Measurements from ENCODE around the gene CCDC77. TPM values are rescaled to one million over a fixed set of nuclear protein-coding genes. Genes with fewer than 3 reads are reported as not detected.

Gene CCDC77
- total RNA-seq, 1 experiment from 2014 or later, result 20.4 TPM

- no peak overlapping the region for H3K4me2 ChIP-seq
- no peak overlapping the region for H3K4me3 ChIP-seq
- DNase-seq, result no peak
- peaks cover 16% of the 10 kb centered on the region for H3K4me1 ChIP-seq (replicated peaks; ENCODE audit: insufficient read depth)
- no peaks in the 10 kb centered on the region for H3K36me3 ChIP-seq (ENCODE audit: low read depth)
- no peak overlapping the region for H2AFZ ChIP-seq
- no peaks in the 10 kb centered on the region for H3K79me2 ChIP-seq (ENCODE audit: low read depth)
- no TSS peak for BruUV-seq (replicated peaks)
- no peaks in the 10 kb centered on the region for H3K9me3 ChIP-seq (ENCODE audit: insufficient read depth, low read depth)
- peaks cover 9% of the 10 kb centered on the region; the same call in 1 of the 2 replicates for H3K27me3 ChIP-seq (ENCODE audit: insufficient read depth, low read depth)
- intact Hi-C loops (cut with micrococcal nuclease; ENCODE audit: unreplicated experiment), result no loop called here
- H3F3A ChIP-seq (ENCODE audit: insufficient read depth, low read depth), result peaks cover 18% of the 10 kb centered on the region
- no peak overlapping the region for H3K27ac ChIP-seq
- no peak for TF ChIP-seq EZH2 (IDR thresholded peaks at IDR 0.05; ENCODE audit: low read depth)
- TF ChIP-seq, protein P1, sequence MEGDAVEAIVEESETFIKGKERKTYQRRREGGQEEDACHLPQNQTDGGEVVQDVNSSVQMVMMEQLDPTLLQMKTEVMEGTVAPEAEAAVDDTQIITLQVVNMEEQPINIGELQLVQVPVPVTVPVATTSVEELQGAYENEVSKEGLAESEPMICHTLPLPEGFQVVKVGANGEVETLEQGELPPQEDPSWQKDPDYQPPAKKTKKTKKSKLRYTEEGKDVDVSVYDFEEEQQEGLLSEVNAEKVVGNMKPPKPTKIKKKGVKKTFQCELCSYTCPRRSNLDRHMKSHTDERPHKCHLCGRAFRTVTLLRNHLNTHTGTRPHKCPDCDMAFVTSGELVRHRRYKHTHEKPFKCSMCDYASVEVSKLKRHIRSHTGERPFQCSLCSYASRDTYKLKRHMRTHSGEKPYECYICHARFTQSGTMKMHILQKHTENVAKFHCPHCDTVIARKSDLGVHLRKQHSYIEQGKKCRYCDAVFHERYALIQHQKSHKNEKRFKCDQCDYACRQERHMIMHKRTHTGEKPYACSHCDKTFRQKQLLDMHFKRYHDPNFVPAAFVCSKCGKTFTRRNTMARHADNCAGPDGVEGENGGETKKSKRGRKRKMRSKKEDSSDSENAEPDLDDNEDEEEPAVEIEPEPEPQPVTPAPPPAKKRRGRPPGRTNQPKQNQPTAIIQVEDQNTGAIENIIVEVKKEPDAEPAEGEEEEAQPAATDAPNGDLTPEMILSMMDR (conservative IDR thresholded peaks at IDR 0.05), result no peak
- H3K9me2 ChIP-seq (ENCODE audit: insufficient read depth), result no peaks in the 10 kb centered on the region
- ChIA-PET CTCF (no interaction called here), POLR2A (ENCODE audit: unreplicated experiment) (no interaction called here)
- H4K20me1 ChIP-seq (ENCODE audit: insufficient read depth), result no peaks in the 10 kb centered on the region
Observed at GRCh38 chr12:467591-467990, 66.1 kb downstream of the CCDC77 start.

- H3K9me3 ChIP-seq (ENCODE audit: insufficient read depth, low read depth), result no peaks in the 10 kb centered on the region
- DNase-seq, result no peak
- BruUV-seq (replicated peaks), result no TSS peak
- H3K4me1 ChIP-seq (replicated peaks; ENCODE audit: insufficient read depth), result peaks cover 4% of the 10 kb centered on the region
- H3K27ac ChIP-seq, result no peak overlapping the region
- peaks cover 6% of the 10 kb centered on the region for H3F3A ChIP-seq (ENCODE audit: insufficient read depth, low read depth)
- no peaks in the 10 kb centered on the region for H3K36me3 ChIP-seq (ENCODE audit: low read depth)
- H3K4me3 ChIP-seq, result no peak overlapping the region
- H3K9me2 ChIP-seq (ENCODE audit: insufficient read depth), result no peaks in the 10 kb centered on the region
- no peaks in the 10 kb centered on the region for H4K20me1 ChIP-seq (ENCODE audit: insufficient read depth)
- no peak overlapping the region for H2AFZ ChIP-seq
- TF ChIP-seq EZH2 (IDR thresholded peaks at IDR 0.05; ENCODE audit: low read depth), result no peak
- TF ChIP-seq, protein P1 (conservative IDR thresholded peaks at IDR 0.05), result no peak
- ChIA-PET CTCF (no interaction called here), POLR2A (ENCODE audit: unreplicated experiment) (no interaction called here)
- H3K27me3 ChIP-seq (ENCODE audit: insufficient read depth, low read depth), result peaks cover 9% of the 10 kb centered on the region; the same call in 1 of the 2 replicates
- intact Hi-C loops (cut with micrococcal nuclease; ENCODE audit: unreplicated experiment), result no loop called here
- no peak overlapping the region for H3K4me2 ChIP-seq
- no peaks in the 10 kb centered on the region for H3K79me2 ChIP-seq (ENCODE audit: low read depth)
Observed at GRCh38 chr12:468671-469389, 67.4 kb downstream of the CCDC77 start.

DNA sequence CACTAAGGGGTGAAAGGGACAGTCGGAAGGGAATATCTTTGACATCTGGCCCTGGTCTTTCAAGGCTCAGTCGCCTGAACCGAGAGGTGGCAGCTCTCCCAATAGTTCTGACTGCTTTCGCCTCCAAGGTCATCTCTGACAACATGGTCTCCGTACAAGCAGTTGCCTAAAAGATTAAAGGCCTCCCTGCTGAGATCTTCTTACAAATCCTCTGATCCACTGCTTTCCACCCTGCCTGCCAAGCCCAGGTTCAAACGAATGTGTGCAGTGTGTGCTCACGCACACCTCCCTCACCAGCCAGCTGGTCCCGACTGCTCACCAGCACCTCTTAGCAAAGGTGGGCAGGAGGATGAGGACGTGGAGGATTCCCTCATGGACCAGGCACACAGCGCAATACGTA, 68.7 kb downstream of the CCDC77 start:
- no TSS peak for BruUV-seq (replicated peaks)
- TF ChIP-seq EZH2 (IDR thresholded peaks at IDR 0.05; ENCODE audit: low read depth), result no peak
- TF ChIP-seq, protein P1 (conservative IDR thresholded peaks at IDR 0.05), result no peak
- intact Hi-C loops (cut with micrococcal nuclease; ENCODE audit: unreplicated experiment), result no loop called here
- Histone ChIP-seq H3K36me3 (ENCODE audit: low read depth) (no peaks in the 10 kb centered on the region), H3K27ac (no peak overlapping the region), H3K4me1 (replicated peaks; ENCODE audit: insufficient read depth) (no peaks in the 10 kb centered on the region), H3K9me3 (ENCODE audit: insufficient read depth, low read depth) (no peaks in the 10 kb centered on the region), H3K4me3 (no peak overlapping the region), H3F3A (ENCODE audit: insufficient read depth, low read depth) (no peaks in the 10 kb centered on the region; the same call in 1 of the 2 replicates), H3K9me2 (ENCODE audit: insufficient read depth) (no peaks in the 10 kb centered on the region), H4K20me1 (ENCODE audit: insufficient read depth) (no peaks in the 10 kb centered on the region), H2AFZ (no peak overlapping the region), H3K27me3 (ENCODE audit: insufficient read depth, low read depth) (0 out of 2 replicates have a peak, but pooled peaks cover 3% of the 10 kb centered on the region), H3K4me2 (no peak overlapping the region), H3K79me2 (ENCODE audit: low read depth) (no peaks in the 10 kb centered on the region)
- no peak for DNase-seq
- ChIA-PET POLR2A (ENCODE audit: unreplicated experiment) (no interaction called here), CTCF (no interaction called here)
